ENCODE measurements around the gene DNAH17.

DNA sequence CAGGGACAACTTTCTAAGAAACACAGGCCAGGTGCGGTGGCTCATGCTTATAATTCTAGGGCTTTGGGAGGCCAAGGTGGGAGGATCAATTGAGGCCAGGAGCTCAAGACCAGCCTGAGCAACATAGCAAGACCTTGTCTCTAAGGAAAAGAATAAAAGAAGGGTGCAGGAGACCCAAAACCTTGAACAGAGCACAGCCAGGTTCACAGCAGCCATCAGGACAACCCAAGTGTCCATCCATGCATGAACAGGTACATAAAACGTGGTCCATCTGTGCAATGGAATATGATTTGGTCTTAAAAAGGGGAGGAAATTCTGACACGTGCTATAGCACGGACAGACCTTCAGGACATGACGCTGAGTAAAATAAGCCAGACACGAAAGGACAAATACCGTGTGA lies 107.8 kb downstream of the DNAH17 start:
- TF ChIP-seq, protein P1, sequence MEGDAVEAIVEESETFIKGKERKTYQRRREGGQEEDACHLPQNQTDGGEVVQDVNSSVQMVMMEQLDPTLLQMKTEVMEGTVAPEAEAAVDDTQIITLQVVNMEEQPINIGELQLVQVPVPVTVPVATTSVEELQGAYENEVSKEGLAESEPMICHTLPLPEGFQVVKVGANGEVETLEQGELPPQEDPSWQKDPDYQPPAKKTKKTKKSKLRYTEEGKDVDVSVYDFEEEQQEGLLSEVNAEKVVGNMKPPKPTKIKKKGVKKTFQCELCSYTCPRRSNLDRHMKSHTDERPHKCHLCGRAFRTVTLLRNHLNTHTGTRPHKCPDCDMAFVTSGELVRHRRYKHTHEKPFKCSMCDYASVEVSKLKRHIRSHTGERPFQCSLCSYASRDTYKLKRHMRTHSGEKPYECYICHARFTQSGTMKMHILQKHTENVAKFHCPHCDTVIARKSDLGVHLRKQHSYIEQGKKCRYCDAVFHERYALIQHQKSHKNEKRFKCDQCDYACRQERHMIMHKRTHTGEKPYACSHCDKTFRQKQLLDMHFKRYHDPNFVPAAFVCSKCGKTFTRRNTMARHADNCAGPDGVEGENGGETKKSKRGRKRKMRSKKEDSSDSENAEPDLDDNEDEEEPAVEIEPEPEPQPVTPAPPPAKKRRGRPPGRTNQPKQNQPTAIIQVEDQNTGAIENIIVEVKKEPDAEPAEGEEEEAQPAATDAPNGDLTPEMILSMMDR (IDR thresholded peaks at IDR 0.05): no peak
- TF ChIP-seq POLR2A (IDR thresholded peaks at IDR 0.05): no peak

Measured in lower leg skin (tissue), 3 donors.